ENCODE measurements around the gene MKRN2. TPM values are rescaled to one million over a fixed set of nuclear protein-coding genes. Genes with fewer than 3 reads are reported as not detected.
"Not testable (repeated sequence)": the region's sequence is repeated elsewhere in the genome, so short reads cannot be mapped to it uniquely, and the experiment has no call there.

The MKRN2 gene
- total RNA-seq, 4 donors from 2014 or later = 14.6 to 28.4 (median 19.4) TPM

- no peaks in the 10 kb centered on the region for H3K27me3 ChIP-seq
- H3K4me1 ChIP-seq = peaks cover 0 to 59% (median 8%) of the 10 kb centered on the region in 3 donors
- H3K36me3 ChIP-seq = no peaks in the 10 kb centered on the region
- no peak overlapping the region for H3K4me3 ChIP-seq
- H3K27ac ChIP-seq = peak overlapping the region in 1 of 4 donors; percentile 15
- 32 to 37% methylated on average over 4 of the region's 4 CpGs for WGBS, 2 donors
- no peak for DNase-seq
- TF ChIP-seq CTCF (IDR thresholded peaks at IDR 0.05) (no peak), POLR2A (IDR thresholded peaks at IDR 0.05) (no peak)
- H3K9me3 ChIP-seq = no peaks in the 10 kb centered on the region
- intact Hi-C loops (cut with DNase I) = no loop called here
These were observed 72.7 kb downstream of the MKRN2 start for GRCh38 chr3:12629560-12629959.

GRCh38 chr3:12630292-12630691, 73.4 kb downstream of the MKRN2 start:
- no peak overlapping the region for H3K27ac ChIP-seq
- DNase-seq = no peak
- WGBS, 2 donors = 68 to 76% methylated on average over 2 of the region's 2 CpGs
- intact Hi-C loops (cut with DNase I) = no loop called here
- no peak for TF ChIP-seq CTCF (IDR thresholded peaks at IDR 0.05)
- no peak for TF ChIP-seq POLR2A (IDR thresholded peaks at IDR 0.05)
- no peaks in the 10 kb centered on the region for H3K27me3 ChIP-seq
- H3K4me1 ChIP-seq = peaks cover 0 to 51% (median 8%) of the 10 kb centered on the region in 3 donors
- H3K36me3 ChIP-seq = no peaks in the 10 kb centered on the region
- no peaks in the 10 kb centered on the region for H3K9me3 ChIP-seq
- H3K4me3 ChIP-seq = no peak overlapping the region

- intact Hi-C loops (cut with DNase I); H3K27me3 ChIP-seq; H3K27ac ChIP-seq; H3K36me3 ChIP-seq; DNase-seq; H3K4me3 ChIP-seq; H3K9me3 ChIP-seq: not testable (repeated sequence)
- 86 to 93% methylated on average over 7 of the region's 7 CpGs for WGBS, 2 donors
- peaks cover 0 to 46% (median 8%) of the 10 kb centered on the region in 3 donors for H3K4me1 ChIP-seq
These were observed 74.0 kb downstream of the MKRN2 start for GRCh38 chr3:12630843-12631242.

- Histone ChIP-seq H3K27ac (no peak overlapping the region), H3K27me3 (no peaks in the 10 kb centered on the region), H3K4me1 (peaks cover 0 to 33% (median 8%) of the 10 kb centered on the region in 3 donors), H3K36me3 (peaks cover 0 to 11% (median 0%) of the 10 kb centered on the region in 3 donors), H3K4me3 (no peak overlapping the region), H3K9me3 (no peaks in the 10 kb centered on the region)
- TF ChIP-seq CTCF (IDR thresholded peaks at IDR 0.05) (no peak), POLR2A (IDR thresholded peaks at IDR 0.05) (no peak)
- no peak for DNase-seq
- intact Hi-C loops (cut with DNase I) = no loop called here
- WGBS, 2 donors = 86 to 89% methylated on average over 2 of the region's 2 CpGs
These were observed 75.6 kb downstream of the MKRN2 start for GRCh38 chr3:12632523-12632922.

GRCh38 chr3:12633108-12633507, 76.2 kb downstream of the MKRN2 start:
- Histone ChIP-seq H3K27me3 (no peaks in the 10 kb centered on the region), H3K4me1 (peaks cover 0 to 28% (median 8%) of the 10 kb centered on the region in 3 donors), H3K27ac (no peak overlapping the region), H3K9me3 (no peaks in the 10 kb centered on the region), H3K36me3 (peaks cover 0 to 14% (median 0%) of the 10 kb centered on the region in 3 donors), H3K4me3 (no peak overlapping the region)
- intact Hi-C loops (cut with DNase I) = no loop called here
- no peak for DNase-seq
- WGBS, 2 donors = 86 to 88% methylated on average over 4 of the region's 4 CpGs
- no peak for TF ChIP-seq CTCF (IDR thresholded peaks at IDR 0.05)
- no peak for TF ChIP-seq POLR2A (IDR thresholded peaks at IDR 0.05)

Small RNA genes lying within 50 kb of the gene (small RNA-seq; reads per million reads assigned to genes)
- gene RF00017 = 0 reads per million in 4 donors
- 0 to 0.09 (median 0) reads per million in 4 donors for gene RNA5SP123
- 0 reads per million in 4 donors for gene RNU6-377P

Other genes starting within 250 kb of the MKRN2 start
- gene TSEN2, start 72.6 kb upstream of the MKRN2 start, total RNA-seq = 10 to 100 TPM; 13.6 to 29.6 (median 14.3) TPM
- 1 to 10 TPM in 3 of 4 donors, under 1 TPM in 1; 0.97 to 7.6 (median 2.5) TPM for gene MKRN2OS, start 11.6 kb upstream of the MKRN2 start, total RNA-seq
- 100 to 1,000 TPM in 1 of 4 donors, 10 to 100 TPM in 3; 73.2 to 107 (median 84.2) TPM for gene RAF1, start 107.0 kb downstream of the MKRN2 start, total RNA-seq
- gene TMEM40, start 202.2 kb downstream of the MKRN2 start, total RNA-seq = 10 to 100 TPM; 43.9 to 79.1 (median 53.4) TPM
- 1 to 10 TPM in 1 of 4 donors, under 1 TPM in 3; 0.61 to 1.7 (median 0.91) TPM for gene CAND2, start 239.6 kb downstream of the MKRN2 start, total RNA-seq